Measurements from ENCODE around the gene ALPL. TPM values are rescaled to one million over a fixed set of nuclear protein-coding genes. Genes with fewer than 3 reads are reported as not detected.

Gene ALPL
- total RNA-seq, 2 donors from 2014 or later, result 3.7 to 7.8 TPM

DNA sequence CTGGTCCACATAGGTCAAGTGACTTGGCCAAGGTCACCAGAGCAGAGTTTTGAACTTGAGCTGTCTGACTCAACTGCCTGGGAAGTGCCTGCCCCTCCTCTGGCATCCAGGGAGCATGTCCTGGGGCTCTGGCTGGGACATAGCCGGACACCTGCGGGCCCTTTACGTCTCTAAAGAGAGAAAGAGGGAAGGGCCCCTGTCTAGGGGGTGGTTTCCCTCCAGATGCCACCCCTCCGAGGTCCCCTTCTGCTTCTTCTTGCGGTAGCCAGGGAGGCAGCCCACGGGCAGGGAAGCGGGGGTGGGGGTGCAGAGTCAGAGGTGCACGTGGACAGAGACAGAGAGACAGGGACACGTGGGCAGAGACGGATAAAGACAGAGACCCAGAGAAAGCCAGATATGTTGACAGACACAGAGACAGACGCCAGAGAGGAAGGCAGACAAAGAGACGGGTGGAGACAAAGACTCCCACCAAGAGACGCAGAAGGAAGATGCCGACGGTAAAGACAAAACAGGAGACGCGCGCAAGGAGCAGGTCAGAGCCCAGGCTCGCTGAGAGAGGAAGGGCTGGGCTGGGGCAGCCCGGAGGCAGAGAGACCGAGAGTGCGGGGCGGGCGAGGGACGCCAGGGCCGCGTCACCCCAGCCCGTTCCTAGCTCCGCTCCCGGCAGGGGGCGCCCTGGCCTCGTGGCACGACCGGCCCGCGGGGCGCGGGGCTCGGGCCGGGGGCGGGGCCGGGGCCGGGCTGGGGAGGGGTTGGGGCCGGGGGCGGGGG is 458 bp upstream of the ALPL start:
- Histone ChIP-seq H3K27me3 (replicated peaks; ENCODE audit: insufficient read depth) (no peaks in the 10 kb centered on the region), H3K4me3 (peak overlapping the region; percentile 45), H3K4me1 (ENCODE audit: control insufficient read depth in 1 of 2, low read depth in 2 of 2) (peaks cover 4 to 10% of the 10 kb centered on the region in 2 donors), H3K36me3 (no peaks in the 10 kb centered on the region), H3K9me3 (no peaks in the 10 kb centered on the region), H3K27ac (no peak overlapping the region)
- ATAC-seq (ENCODE audit: insufficient number of reproducible peaks, low FRiP score, low read depth), result no peak
- TF ChIP-seq, protein P1, sequence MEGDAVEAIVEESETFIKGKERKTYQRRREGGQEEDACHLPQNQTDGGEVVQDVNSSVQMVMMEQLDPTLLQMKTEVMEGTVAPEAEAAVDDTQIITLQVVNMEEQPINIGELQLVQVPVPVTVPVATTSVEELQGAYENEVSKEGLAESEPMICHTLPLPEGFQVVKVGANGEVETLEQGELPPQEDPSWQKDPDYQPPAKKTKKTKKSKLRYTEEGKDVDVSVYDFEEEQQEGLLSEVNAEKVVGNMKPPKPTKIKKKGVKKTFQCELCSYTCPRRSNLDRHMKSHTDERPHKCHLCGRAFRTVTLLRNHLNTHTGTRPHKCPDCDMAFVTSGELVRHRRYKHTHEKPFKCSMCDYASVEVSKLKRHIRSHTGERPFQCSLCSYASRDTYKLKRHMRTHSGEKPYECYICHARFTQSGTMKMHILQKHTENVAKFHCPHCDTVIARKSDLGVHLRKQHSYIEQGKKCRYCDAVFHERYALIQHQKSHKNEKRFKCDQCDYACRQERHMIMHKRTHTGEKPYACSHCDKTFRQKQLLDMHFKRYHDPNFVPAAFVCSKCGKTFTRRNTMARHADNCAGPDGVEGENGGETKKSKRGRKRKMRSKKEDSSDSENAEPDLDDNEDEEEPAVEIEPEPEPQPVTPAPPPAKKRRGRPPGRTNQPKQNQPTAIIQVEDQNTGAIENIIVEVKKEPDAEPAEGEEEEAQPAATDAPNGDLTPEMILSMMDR (IDR thresholded peaks at IDR 0.05), result peak; percentile 30
- no peak for DNase-seq (ENCODE audit: low spot score)

DNA sequence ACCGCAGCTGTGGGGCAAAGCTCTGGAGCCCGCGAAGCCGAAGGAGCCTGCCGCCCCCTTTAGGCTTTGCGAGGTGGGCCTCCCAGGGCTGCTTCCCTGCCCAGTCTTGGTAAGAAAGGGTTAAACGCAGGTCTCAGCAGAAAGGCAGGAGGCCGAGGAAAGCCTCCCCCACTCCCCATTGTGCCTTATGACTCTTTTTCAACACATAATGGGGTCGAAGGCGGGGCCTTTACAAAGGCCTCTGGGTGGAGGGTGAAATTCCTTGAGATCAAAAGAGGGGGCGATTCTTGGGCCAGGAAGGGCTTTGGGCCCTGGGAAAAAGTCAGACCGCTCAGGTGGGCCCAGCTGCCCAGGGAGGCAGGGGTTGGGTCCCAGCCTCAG is 880 bp downstream of the ALPL start:
- Histone ChIP-seq H3K9me3 (no peaks in the 10 kb centered on the region), H3K4me1 (ENCODE audit: control insufficient read depth in 1 of 2, low read depth in 2 of 2) (peaks cover 4 to 10% of the 10 kb centered on the region in 2 donors), H3K36me3 (no peaks in the 10 kb centered on the region), H3K27ac (no peak overlapping the region), H3K4me3 (no peak overlapping the region), H3K27me3 (replicated peaks; ENCODE audit: insufficient read depth) (no peaks in the 10 kb centered on the region)
- TF ChIP-seq, protein P1 (IDR thresholded peaks at IDR 0.05), result no peak
- ATAC-seq (ENCODE audit: insufficient number of reproducible peaks, low FRiP score, low read depth) (no peak), DNase-seq (ENCODE audit: low spot score) (no peak)

DNA sequence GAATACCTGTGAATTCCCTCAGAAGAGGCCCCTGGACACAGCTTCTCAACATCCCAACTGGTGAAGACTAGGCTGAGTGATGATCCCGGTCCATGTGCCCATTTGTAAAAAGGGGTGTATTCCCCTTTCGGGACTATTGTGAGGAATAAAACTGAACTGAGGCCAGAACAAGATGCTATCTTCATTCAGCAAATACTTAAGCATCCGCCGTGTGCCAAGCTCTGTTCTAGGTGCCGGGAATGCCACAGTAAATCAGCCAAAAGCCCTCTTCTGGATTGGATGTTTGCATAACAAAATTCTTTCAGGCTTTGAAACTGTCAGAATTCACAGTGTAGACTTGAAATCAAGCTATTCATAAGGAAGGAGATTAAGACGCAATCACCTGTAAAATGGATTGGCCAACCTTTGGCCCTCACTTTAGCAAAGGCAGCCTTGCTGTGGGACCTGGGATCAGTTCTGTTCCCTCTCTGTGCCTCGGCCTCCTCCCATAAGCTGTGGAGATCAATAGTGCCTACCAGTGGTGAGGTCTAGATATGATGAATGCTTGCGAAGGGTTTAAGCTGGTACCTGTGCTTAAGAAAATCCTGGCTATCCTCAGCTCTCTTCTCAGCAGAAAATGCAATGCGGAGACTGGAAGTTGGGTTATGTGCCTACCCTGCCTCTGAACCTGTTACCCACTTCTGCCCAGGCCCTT is 1.8 kb downstream of the ALPL start:
- TF ChIP-seq, protein P1 (IDR thresholded peaks at IDR 0.05), result no peak

DNA sequence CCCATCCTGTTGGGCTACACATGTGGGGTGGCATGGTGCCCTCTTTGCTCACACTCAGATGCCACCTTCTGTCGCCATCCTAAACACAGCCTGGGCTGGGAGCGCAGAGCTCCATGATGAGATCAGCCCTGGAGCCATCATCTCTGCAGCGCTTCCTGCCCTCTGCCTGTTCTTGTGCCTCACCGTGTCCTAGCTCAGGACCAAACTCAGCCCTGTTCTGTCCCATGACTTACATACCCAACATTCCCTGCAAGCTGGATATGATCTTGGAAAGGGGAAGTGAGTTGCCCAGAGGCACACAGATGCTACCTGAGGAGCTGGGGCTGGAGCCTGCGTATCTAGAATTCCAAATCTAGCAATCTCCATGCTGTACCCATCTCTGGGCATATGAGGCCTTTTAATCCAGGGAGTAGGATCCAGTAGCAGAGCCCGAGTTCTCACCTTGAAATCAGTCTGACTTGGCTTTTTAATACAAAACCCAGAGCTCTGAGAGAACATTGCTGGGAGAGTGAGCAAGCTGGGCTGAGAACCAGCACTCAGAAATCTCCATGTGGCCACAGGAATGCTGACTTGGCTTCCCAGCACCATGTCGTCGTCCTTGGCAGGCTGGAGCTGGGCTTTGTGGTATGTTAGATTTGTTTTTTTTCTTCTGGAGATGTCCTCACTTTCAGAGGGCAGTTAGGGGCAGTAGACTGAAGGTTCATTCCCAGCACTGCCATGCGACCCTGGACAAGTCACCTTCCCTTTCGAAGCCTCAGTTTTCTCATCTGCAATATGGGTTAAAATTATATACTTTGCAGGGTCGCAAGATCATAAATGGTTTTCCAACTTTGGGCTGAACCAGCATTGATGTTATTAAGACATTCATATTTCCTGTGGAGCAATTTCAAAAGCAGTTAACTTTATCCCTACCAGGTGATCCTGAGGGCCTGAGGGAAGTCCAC is 2.6 kb downstream of the ALPL start:
- H3K4me3 ChIP-seq, result no peak overlapping the region
- H3K4me1 ChIP-seq (ENCODE audit: control insufficient read depth in 1 of 2, low read depth in 2 of 2), result peaks cover 4 to 10% of the 10 kb centered on the region in 2 donors
- no peaks in the 10 kb centered on the region for H3K27me3 ChIP-seq (replicated peaks; ENCODE audit: insufficient read depth)
- ATAC-seq (ENCODE audit: insufficient number of reproducible peaks, low FRiP score, low read depth) (no peak), DNase-seq (ENCODE audit: low spot score) (no peak)
- TF ChIP-seq, protein P1 (IDR thresholded peaks at IDR 0.05), result no peak
- no peaks in the 10 kb centered on the region for H3K9me3 ChIP-seq
- H3K27ac ChIP-seq, result no peak overlapping the region
- H3K36me3 ChIP-seq, result no peaks in the 10 kb centered on the region

More for the DNA sequence above, 1.8 kb downstream of the ALPL start:
- Histone ChIP-seq H3K27ac (no peak overlapping the region), H3K36me3 (no peaks in the 10 kb centered on the region), H3K27me3 (replicated peaks; ENCODE audit: insufficient read depth) (no peaks in the 10 kb centered on the region), H3K4me1 (ENCODE audit: control insufficient read depth in 1 of 2, low read depth in 2 of 2) (peaks cover 4 to 10% of the 10 kb centered on the region in 2 donors), H3K9me3 (no peaks in the 10 kb centered on the region), H3K4me3 (no peak overlapping the region)
- DNase-seq (ENCODE audit: low spot score) (no peak), ATAC-seq (ENCODE audit: insufficient number of reproducible peaks, low FRiP score, low read depth) (no peak)
